Measurements from ENCODE around the gene HAUS8.
A peak's percentile ranks its signal among the peaks of the same experiment; 100 is the strongest.
"Not testable (repeated sequence)": the region's sequence is repeated elsewhere in the genome, so short reads cannot be mapped to it uniquely, and the experiment has no call there.

HAUS8 gene

GRCh38 chr19:17109300-17109699 is 34.0 kb upstream of the HAUS8 start:
- DNase-seq: no peak
- TF ChIP-seq POLR2A (IDR thresholded peaks at IDR 0.05; ENCODE audit: low read length) (no peak), GATA1 (IDR thresholded peaks at IDR 0.05; ENCODE audit: low read depth, low read length) (no peak)

- TF ChIP-seq GATA1 (IDR thresholded peaks at IDR 0.05; ENCODE audit: low read depth, low read length): no peak
- no peak for TF ChIP-seq POLR2A (IDR thresholded peaks at IDR 0.05; ENCODE audit: low read length)
- DNase-seq: no peak
These were observed 33.2 kb upstream of the HAUS8 start for GRCh38 chr19:17108453-17108784.

GRCh38 chr19:17107546-17108452 is 32.5 kb upstream of the HAUS8 start:
- TF ChIP-seq POLR2A (IDR thresholded peaks at IDR 0.05; ENCODE audit: low read length): no peak
- no peak for TF ChIP-seq GATA1 (IDR thresholded peaks at IDR 0.05; ENCODE audit: low read depth, low read length)
- peak in 1 of 2 experiments; percentile 44 for DNase-seq

- not testable (repeated sequence) for DNase-seq
These were observed 31.7 kb upstream of the HAUS8 start for GRCh38 chr19:17106964-17107363.

GRCh38 chr19:17105556-17105955 is 30.3 kb upstream of the HAUS8 start:
- DNase-seq: no peak
- TF ChIP-seq GATA1 (IDR thresholded peaks at IDR 0.05; ENCODE audit: low read depth, low read length): no peak
- no peak for TF ChIP-seq POLR2A (IDR thresholded peaks at IDR 0.05; ENCODE audit: low read length)

- no peak for DNase-seq
- TF ChIP-seq GATA1 (IDR thresholded peaks at IDR 0.05; ENCODE audit: low read depth, low read length) (no peak), POLR2A (IDR thresholded peaks at IDR 0.05; ENCODE audit: low read length) (no peak)
These were observed 29.4 kb upstream of the HAUS8 start for GRCh38 chr19:17104679-17105078.

- DNase-seq: peak; percentile 42 to 46
- TF ChIP-seq POLR2A (IDR thresholded peaks at IDR 0.05; ENCODE audit: low read length) (no peak), GATA1 (IDR thresholded peaks at IDR 0.05; ENCODE audit: low read depth, low read length) (no peak)
These were observed 27.9 kb upstream of the HAUS8 start for GRCh38 chr19:17103177-17103576.

GRCh38 chr19:17101686-17102628 is 26.7 kb upstream of the HAUS8 start:
- no peak for DNase-seq
- TF ChIP-seq GATA1 (IDR thresholded peaks at IDR 0.05; ENCODE audit: low read depth, low read length): no peak
- no peak for TF ChIP-seq POLR2A (IDR thresholded peaks at IDR 0.05; ENCODE audit: low read length)

- no peak for DNase-seq
- no peak for TF ChIP-seq GATA1 (IDR thresholded peaks at IDR 0.05; ENCODE audit: low read depth, low read length)
- TF ChIP-seq POLR2A (IDR thresholded peaks at IDR 0.05; ENCODE audit: low read length): no peak
These were observed 23.1 kb upstream of the HAUS8 start for GRCh38 chr19:17098326-17098725.

- peak; percentile 77 to 80 for DNase-seq
- TF ChIP-seq GATA1 (IDR thresholded peaks at IDR 0.05; ENCODE audit: low read depth, low read length) (no peak), POLR2A (IDR thresholded peaks at IDR 0.05; ENCODE audit: low read length) (no peak)
These were observed 22.4 kb upstream of the HAUS8 start for GRCh38 chr19:17097593-17098126.

GRCh38 chr19:17095141-17095919 is 20.1 kb upstream of the HAUS8 start:
- TF ChIP-seq GATA1 (IDR thresholded peaks at IDR 0.05; ENCODE audit: low read depth, low read length) (no peak), POLR2A (IDR thresholded peaks at IDR 0.05; ENCODE audit: low read length) (no peak)
- DNase-seq: peak in 1 of 2 experiments; percentile 29

GRCh38 chr19:17094694-17095093 is 19.4 kb upstream of the HAUS8 start:
- not testable (repeated sequence) for DNase-seq

GRCh38 chr19:17092696-17093095 is 17.4 kb upstream of the HAUS8 start:
- no peak for DNase-seq
- TF ChIP-seq POLR2A (IDR thresholded peaks at IDR 0.05; ENCODE audit: low read length): no peak
- no peak for TF ChIP-seq GATA1 (IDR thresholded peaks at IDR 0.05; ENCODE audit: low read depth, low read length)
